HG03060 (cell line): Measurements from ENCODE around the gene MAGI1.

Experiments used
- ATAC-seq: cut with Tn5 transposase; IDR thresholded peaks from one replicate; pipeline ENCODE4 v1.9.1; 2021; ENCODE audit warnings: low read depth, moderate number of reproducible peaks; ENCODE audit not compliant: unreplicated experiment

The MAGI1 gene

DNA sequence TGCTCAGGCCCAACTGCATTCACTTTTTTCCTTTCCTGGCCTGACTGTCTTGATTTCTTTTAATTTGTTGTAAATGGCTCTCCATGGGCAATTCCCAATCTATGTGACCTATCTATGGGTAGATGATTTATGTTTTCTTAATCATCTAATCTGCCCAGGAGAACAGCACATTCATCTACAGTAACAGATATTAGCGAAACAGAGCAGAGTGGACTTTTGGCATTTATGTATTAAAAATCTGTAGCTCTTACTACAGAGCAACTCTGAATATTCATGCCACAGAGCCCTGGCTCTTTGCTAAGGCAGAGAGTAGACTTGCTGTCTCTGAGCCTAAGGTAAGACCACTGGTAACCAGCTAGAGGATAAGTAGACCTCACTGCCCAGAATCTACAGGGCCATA lies 676.0 kb downstream of the MAGI1 start:
- ATAC-seq: no peak

DNA sequence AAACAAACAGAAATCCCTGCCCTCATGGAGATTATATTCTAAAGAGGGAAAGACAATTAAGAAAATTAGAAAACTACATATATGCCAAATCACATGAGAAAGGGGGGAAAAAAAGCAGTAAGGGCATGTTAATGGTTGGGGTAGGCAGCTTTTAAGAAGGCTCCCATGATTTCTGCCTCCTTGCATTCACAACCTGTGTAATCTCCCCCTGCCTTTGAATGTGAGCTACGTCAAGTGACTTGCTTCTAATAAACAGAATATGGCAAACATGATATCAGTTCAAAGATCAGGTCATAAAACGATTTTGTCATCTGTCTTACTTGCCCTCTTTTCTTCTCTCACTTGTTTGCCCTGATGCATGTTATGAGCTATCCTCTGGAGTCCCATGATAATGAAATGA lies 677.3 kb downstream of the MAGI1 start:
- no peak for ATAC-seq

DNA sequence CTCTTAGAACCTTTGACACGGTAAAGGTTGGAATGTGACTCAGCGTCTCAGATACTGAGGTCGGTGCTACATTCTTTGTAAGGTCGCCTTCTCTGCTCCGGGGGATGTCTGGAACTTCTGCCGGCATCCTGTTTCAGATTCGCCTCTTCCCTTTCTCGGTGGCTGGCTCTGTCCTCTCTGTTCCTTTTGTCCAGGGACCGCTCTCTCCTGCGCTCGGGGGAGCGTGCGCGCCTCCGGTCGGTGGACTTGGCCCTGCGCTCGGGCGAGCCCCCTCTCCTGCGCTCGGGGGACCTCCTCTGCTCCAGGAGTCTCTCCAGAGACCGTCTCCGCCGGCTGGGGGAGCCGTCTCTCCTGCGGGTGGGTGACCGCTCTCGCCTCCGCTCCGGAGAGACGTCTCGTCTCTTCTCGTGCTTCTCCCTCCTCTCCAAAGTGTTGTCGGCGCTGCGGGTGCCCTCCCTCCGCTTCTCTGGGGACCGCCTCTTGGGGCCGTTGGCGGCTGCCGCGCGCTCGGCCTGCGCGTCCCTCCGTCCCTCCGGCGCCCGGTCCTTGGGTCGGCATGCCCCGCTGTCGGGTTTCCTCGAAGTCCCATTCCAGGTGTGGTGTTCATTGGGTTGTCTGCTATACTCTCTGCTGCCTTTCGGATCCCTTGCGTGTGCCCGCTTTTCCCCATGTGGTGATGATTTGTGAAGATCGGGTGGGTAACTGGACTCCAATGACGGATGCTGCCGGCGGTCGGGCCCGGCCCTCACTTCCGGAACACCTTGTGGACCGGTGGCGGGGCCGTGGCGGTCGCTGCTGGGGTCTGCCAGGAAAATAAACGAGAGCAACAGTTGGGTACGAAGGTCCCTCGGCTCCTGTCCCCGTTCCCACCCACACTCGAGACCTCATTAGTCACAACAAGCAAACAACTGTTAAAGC lies 682.1 kb downstream of the MAGI1 start:
- ATAC-seq: no peak

DNA sequence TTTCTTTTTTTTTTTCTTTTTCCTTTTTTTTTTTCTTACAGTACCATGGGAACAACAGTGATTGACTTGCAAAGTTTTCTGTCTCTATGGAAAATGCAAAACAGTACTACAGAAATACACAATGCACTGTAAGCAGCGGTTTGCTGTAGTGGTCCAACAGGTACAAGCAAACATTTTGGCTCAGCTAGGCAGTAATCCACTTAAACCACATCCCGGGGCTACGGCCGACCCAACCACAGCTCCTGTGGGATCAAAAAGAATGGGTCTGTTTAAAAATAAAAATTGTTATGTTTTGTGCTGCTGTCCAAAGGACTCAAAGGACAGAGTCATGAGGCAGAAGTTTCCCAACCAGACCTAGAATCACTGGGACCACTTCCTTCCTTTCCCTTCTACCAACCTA lies 683.8 kb downstream of the MAGI1 start:
- no peak for ATAC-seq

DNA sequence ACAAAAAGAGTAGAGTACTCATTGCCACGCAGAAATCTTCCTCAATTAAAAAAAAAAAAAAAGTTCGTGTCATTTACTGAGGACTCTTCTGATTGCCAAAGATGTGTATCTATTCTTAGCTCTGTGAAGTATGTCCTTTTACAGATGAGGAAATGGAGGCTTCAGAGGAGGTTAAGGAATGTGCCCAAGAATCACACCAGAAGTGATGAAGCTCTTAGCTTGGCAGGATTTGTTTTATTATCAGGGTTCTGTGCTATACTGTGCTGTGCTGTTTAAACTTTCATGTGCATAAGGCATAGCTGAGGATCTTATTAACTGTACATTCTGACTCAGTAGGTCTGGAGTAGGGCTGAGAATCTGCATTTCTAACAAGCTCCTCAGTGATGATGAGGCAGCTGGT lies 685.8 kb downstream of the MAGI1 start:
- no peak for ATAC-seq

DNA sequence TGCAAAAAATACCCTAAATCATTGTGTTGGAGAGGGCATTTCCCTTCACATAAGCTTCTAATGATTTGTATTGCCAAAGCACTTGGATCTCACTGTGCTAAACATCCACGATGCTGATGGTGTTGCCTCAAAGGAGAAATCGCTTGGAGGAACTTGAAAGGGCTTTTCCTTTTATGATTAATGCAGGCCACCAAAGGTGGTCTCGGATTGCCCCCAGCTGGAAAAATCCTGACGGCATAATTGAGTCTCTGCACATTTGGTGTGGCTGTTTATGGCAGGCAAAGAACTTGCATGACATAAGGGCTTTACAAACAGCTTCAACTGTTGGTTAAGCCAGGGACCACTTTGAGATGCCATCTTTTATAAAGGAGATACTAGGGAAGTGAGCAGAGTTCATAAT lies 687.0 kb downstream of the MAGI1 start:
- no peak for ATAC-seq

DNA sequence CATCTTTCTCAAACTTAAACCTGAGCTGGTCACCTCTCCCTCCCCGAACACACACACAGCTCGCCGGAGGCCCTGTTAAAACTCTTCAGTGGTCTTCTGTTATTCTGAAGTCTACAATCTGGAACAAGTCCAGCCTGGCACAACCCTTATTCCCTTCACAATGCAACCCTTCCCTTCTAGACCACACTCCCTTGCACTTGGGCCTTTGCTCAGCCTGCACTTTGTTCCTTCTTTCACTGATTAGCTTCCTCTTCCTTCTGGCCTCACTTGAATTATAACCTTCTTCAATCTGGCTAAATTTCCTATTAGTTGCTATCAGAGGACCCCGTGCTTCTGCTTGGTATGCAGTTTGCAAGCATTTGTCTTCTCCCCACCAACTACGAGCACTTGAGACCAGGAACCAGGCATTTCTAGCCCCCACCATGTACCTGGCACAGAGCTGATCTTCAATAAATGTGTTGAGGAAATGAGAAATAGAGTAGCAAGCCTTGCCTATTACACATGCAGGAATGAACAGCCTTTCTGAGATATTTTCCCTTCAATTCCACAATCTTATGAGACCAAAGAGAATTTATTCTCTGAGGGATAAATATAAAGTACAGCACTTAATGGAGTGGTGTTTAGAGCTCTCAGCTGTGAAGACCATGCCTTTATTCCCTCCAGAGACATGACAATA lies 687.8 kb downstream of the MAGI1 start:
- no peak for ATAC-seq

DNA sequence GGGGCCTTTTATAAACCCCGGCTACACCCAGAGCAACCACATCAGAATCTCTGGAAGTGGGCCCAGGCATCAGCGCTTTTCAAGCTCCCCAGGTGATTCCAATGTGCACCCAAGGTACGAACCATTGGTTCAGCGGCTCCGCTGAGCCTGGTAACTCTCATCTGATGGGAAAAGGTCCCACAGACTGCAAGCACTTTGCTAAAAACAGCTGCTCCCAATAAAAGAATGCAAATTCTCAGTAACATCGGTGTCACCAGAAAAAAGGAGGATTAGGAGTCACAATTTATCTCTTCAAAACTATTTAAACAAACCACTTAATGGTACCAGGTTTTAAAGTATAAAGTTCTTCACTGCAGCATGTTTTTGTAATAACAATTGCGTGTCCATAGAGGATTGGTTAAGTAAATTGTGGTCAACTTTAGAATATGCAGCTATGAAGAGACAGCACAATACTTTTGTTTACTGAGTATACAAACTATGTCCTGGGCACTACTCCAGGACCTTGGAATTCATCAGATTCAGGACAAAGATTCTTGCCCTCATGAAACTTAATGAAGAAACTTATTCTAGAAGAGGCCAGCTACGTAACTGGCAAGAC lies 690.2 kb downstream of the MAGI1 start:
- ATAC-seq: no peak

DNA sequence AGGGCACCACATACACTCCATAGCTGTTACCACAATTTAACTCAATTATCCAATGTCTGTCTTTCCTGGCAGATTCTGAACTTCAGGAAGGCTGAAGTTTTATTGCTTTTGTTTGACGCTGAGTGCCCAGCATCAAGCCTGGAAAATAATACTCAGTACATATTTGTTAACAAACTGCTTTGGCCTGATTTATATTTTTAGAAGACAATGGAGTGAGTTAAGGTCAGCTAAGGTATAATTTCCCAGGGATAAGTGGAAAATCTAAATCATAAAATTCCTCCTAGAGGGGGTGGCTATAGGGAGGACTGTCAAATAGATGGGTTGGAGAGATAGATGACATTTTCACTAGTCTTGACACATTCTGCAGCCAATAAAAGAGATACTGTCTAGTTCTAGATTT lies 691.6 kb downstream of the MAGI1 start:
- ATAC-seq: no peak

DNA sequence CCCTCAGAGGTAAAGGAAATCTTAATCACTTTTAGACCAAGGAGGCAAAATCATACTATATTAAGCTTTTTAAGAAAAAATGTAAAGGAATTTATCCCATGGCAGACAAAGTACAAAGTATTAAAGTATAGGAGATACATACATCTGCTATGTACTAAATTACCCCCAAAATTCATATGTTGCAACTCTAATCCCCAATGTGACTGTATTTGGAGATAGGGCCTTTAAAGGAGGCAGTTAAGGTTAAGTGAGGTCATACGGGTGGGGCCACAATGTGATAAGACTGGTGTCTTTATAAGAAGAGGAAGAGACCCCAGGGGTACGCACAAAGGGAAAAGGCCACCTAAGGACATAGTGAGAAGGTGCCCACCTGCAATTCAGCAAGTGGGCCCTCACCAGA lies 693.9 kb downstream of the MAGI1 start:
- no peak for ATAC-seq

DNA sequence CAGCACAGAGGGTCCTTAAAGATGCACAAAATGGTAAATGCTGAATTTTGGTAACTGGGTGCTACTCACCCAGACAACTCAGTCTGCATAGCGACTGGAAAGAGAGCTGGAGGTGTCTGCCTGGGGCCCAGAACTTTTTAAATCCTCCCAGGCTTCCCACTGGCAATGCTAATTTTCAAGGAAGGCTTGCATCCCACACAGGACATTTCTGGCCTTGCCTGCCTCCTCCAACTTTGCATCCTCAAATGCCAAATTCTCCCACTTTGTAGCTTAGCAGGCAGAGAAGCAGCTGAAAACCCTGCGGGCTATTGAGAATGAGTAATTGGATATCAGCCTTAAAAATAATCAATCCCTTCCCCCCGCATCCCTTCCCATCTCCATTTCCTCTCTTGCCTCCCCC lies 694.3 kb downstream of the MAGI1 start:
- no peak for ATAC-seq

DNA sequence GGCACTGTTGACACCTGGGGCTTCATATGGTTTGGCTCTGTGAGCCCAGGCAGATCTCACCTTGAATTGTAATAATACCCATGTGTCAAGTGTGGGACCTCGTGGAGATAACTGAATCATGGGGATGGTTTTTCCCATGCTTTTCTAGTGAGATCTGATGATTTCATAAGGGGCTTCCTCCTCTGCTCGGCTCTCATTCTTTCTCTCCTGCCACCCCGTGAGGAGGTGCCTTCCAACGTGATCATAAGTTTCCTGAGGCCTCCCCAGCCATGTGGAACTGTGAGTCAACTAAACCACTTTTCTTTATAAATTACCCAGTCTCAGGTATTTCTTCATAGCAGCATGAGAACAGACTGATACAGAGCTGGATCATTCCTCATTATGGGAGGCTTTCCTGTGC lies 695.0 kb downstream of the MAGI1 start:
- no peak for ATAC-seq

DNA sequence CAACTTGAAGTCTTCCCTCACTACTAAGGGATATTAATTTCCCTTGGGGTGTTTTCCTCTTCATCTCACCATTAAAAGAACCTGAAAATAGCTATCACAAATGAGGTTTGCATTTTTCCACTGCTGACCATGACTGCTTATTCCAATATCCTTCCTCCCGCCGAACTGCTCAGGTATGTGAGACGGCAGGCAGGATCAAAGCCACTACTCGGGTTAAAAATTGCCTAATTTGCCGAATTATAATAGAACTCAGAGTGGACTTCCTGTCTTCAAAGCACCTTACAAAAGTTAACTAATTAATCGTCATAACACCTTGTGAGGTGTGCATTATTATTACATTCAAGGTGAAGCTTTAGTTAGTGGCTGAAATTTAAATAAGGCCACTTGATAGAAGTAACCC lies 695.7 kb downstream of the MAGI1 start:
- ATAC-seq: no peak

DNA sequence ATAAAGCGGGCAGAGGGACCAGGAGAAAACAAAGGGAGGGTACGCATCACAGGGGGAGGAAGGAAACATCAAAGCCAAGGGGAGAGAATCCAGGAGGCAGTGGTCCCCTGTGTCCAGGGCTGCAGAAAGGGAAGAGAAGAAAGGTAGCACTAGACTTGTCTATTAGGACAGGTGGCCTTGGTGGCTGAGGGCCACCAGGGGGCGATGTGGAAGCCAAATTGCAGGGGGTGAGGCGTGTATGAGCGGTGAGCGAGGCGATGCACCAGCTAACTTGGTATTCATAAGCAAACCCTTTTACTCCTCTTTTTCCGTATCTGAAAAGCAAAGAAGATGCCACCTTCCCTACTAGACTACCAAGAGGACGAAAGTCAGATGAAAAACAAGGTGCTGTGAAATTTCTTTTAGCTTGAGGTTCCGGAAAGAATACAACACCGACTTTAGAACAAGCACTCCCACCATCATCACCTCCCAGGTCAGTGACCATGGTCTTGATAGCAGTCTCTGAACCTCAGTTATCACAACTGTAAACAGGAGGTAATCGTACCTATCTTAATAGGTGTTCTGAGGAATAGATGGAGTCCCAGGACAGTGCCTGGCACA lies 696.5 kb downstream of the MAGI1 start:
- no peak for ATAC-seq

DNA sequence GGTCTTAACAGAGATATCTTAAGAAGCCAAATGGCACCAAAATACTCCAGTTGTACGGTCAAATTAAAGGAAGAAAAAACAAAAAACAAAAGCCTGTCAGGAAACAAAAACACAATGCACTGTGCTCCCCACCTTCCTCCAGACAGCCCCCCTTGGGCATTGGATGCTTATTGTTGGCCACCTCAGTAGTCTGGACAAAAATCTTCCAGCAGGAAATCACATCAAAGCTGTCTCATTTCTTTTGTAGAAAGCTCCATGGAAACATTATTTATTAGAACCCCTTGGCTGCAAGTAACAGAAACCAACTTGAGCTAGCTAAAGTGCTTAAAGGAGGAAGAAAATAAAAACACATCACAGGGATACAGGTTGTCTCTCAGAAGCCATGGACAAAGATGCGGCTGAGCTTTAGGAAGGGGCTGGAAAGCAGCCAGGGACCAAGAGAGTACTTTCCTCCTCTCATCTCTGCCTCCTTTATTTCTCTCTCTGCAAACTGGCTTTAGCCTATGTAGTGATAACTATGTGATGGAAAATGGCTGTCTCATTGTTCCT lies 699.5 kb downstream of the MAGI1 start:
- no peak for ATAC-seq

DNA sequence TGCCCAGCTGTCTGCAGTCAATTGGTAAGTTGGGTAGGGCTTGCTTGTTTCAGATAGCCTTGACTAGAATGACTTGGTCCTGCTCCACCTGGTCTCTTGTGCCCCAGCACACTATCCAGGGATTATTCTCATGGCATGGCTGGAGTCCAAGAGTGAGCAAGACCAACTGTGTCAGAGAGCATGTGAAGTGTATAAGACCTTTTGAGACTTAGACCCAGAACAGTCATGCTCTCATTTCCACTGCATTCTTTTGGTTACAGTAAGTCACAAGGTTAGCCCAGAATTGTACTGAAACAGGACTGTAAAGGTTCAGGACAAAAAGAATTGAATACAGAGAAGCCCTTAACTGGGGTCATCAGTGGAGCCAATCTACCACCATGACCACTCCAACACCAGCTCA lies 700.1 kb downstream of the MAGI1 start:
- no peak for ATAC-seq

DNA sequence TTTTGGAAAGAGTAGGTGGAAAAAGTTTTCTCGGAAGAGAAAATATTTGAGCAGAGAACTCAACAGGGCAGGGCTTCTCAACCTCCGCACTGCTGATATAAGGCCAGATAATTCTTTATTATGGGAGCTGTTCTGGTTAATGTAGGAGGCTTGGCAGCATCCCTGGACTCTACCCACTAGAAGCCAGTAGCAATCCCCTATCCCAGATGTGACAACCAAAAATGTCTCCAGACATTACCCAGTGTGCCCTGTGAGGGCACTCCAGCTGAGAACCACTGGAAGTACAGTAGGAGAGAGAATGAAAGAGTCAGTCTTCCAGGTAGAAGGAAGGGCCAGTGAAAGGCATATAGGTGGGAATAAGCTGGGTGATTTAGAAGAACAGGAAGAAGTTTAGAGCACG lies 703.1 kb downstream of the MAGI1 start:
- no peak for ATAC-seq

DNA sequence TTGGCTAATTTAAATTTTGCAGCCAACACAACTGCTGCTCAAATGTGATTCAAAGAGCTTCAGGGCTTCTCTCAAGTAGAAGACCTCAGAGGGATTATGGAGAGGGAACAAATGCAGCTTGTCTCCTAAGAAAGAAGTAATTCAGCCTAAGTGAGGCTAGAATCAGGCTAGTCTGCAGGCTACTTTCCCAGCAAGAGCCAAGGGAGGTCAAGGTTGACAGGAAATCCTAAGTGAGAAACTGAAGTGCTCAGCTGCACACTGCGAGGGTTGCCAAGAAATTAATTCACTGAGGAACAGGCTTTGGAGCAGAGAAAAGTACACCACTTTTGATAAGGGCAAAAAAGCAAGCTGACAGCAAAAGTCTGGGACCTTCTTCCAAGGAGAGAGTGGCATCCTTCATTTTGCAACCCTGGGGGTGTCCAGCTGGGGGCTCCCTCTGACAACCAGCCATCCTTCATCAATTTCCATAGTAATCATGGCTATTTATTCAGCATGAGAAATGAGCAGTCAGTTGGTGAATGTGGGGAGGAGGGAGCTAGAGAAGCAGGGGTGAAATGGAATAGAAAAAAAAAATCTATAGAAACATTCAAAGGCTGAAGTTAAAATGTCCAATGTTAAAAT lies 704.6 kb downstream of the MAGI1 start:
- ATAC-seq: no peak

DNA sequence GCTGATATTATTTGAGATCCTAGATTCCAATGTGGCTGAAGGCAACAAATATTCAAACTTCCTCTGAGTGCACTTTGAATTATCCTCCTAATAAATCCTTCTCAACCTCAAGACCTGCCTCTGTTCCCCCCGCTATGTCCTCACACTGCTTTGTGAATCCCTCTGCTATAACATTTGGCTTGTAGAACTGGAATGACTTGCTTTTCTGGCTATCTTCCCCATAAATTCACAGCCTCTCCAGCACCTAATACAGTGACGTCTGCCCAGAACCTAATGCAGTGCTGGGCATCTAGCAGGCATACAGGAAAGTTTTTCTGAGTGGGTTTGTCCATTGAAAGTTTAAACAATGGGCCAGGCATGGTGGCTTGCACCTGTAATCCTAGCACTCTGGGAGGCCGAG lies 707.0 kb downstream of the MAGI1 start:
- no peak for ATAC-seq

DNA sequence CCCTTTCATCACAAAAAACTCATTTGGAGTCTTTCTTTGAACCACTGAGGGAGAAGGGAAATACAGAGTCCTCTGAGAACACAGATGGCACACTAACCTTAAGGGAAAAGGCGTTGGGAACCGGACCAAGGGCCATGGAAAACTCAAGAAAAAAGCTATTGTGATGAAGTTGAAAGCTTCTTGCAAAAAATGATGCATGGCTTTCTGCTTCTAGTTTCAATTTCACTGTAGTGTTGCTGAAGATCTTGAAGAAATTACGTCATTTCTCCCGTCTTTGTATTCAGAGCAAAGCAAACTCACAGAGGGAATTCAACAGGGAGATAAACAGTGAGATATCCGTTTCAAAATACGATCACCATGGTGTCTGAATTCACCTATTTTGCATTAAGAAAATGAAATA lies 708.6 kb downstream of the MAGI1 start:
- ATAC-seq: no peak

DNA sequence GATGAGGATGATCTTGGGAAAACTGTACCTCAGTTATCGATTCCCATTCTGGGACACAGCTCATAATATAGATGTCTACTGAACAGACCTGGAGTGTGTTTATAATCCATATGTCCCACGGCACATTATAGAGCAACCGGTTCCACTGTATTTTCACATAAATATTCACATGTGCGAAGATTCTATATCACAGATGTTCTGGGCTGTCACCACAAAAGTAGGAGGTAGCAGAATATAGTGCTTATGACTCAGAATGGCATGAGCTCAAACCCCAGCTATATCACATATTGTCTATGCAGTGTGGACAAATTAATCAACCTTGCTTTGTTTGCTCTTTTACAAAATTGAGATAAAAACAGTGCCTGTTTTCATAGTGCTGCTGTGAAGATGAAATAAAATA lies 710.6 kb downstream of the MAGI1 start:
- no peak for ATAC-seq
